ENCODE results near the gene NTRK1.

DNA sequence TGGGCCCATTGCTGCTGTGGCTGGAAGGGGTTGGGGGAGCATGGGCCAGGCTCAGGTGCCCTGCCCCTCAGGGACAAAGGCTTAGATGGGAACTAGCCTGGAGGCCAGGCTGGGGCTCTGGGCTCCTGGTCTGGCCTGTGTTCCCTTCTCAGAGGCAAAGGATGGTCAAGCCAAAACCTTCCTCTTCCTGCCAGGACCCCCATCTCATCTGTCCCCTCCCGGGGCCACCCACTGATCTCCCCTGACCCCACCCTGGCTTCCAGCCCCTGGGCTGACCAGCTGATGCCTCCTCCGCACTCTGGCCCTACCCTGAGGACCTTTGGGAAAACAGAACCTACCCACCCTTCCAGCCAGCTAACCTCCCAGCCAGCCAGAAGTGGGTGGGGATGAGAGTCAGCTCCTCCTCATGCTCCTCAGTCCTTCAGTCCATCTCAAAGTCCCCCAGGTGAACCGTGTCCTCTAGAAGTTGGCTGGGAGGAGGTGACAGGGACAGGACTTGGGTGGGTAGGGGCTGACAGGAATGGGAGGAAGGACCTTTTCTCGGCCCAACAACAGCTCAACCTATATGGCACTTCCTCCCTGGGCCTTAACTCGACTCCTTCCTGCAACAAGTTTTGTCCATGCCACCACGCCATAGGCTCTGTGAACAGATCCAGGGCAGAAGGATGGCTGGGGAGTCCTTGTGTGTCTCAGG, 40.4 kb downstream of the NTRK1 start:
- no peak for TF ChIP-seq POLR2AphosphoS5 (IDR thresholded peaks at IDR 0.05)
- no peak for TF ChIP-seq POLR2A (IDR thresholded peaks at IDR 0.05)
- TF ChIP-seq, protein P1, sequence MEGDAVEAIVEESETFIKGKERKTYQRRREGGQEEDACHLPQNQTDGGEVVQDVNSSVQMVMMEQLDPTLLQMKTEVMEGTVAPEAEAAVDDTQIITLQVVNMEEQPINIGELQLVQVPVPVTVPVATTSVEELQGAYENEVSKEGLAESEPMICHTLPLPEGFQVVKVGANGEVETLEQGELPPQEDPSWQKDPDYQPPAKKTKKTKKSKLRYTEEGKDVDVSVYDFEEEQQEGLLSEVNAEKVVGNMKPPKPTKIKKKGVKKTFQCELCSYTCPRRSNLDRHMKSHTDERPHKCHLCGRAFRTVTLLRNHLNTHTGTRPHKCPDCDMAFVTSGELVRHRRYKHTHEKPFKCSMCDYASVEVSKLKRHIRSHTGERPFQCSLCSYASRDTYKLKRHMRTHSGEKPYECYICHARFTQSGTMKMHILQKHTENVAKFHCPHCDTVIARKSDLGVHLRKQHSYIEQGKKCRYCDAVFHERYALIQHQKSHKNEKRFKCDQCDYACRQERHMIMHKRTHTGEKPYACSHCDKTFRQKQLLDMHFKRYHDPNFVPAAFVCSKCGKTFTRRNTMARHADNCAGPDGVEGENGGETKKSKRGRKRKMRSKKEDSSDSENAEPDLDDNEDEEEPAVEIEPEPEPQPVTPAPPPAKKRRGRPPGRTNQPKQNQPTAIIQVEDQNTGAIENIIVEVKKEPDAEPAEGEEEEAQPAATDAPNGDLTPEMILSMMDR (IDR thresholded peaks at IDR 0.05), result no peak

All from breast epithelium (tissue), 3 donors.